Fibroblast of skin of back (primary cell): ENCODE results near the gene RPP25L.

Experiments
- DNase-seq: peaks from one replicate; pipeline ENCODE4 v3.0.0-alpha.2; 2013

RPP25L gene

GRCh38 chr9:34637356-34638137, 25.6 kb upstream of the RPP25L start, which contains the start of gene SIGMAR1:
Gene SIGMAR1, minus strand, starts transcription at chr9:34637787. Its CDS starts 90 bp downstream, at chr9:34637697.
- DNase-seq = peak; percentile 95

- no peak for DNase-seq
Observed at GRCh38 chr9:34636791-34637355, 25.0 kb upstream of the RPP25L start.

GRCh38 chr9:34635556-34635955, 23.7 kb upstream of the RPP25L start:
- no peak for DNase-seq

DNA sequence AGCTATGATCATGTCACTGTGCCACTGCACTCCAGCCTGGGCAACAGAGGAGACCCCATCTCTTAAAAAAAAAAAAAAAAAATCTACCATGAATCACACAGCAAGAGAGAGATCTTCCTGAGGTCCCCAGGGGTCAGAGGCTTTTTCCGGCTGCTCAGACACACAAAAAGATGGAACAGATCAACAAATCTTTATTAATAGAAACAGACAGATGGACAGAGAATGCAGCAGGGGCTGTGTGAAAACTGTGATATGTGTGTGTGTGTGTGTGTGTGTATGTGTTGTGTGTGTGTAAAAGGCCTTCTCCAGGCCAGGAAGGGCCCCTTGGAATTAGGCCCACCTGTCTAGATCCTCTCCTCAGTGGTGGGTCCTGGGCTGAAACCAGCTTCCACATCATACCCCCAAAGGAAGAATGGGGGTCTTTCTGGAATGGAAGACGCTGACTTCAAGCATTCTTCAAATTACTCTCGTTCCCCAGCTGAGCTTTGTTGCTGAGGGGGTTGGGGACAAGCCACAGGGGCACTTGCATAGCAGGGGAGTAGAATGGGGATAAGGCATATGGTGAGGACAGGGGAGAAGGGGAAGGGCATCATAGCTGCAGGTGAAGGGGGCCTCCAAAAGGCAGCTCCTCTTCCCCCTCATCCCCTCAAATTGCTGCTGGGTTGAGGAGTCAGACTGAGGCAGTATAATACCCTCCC, 22.8 kb upstream of the RPP25L start:
- no peak for DNase-seq

DNA sequence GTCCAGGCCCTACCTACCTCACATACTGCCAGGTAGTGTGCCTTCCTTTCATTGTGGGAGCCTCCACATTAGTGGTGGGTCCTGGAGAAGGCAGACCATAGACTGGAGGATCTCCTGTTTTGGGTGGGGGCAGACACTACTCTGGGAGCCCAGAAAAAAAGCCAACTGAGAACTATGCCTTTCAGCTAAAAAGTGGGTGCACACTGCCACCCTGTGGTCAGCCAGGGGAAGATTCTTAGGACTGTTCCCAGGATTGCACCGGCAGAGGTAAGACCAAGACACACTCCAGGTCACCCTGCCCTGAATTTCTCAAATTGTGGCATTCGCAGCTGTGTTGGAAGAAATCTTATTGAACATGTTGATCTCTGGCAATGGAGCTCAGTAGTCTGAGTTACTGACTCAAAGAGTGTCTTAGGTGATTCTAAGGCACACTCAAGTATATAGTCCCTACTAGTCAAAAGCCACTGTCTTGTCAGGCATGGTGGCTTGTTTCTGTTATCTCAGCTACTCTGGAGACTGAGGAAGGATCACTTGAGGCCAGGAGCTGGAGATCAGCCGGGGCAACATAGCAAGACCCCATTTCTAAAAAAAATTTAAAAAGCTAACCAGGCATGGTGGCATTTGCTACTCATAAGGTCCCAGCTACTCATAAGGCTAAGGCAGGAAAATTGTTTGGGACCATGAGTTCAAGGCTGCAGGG, 22.1 kb upstream of the RPP25L start:
- DNase-seq = peak; percentile 61

DNA sequence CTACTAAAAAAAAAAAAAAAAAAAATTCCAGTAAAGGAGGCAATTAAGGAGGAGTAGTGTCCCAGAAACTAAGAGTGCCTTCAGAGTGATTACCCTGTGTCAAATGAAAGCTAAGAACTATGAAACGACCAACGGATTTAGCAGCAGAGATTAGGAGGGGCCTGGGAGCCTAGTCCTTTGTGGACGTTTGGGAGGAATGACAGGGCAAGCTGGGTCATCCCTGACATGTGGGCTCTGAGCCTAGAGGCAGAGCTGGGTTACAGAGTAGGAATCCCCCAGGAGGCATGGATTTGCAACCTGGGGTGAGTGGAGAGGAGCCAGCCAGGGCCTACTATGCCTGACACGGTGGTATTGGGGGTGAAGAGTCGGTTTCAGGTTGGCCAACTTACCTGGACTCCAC, 21.3 kb upstream of the RPP25L start:
- no peak for DNase-seq

GRCh38 chr9:34630402-34631154, 18.7 kb upstream of the RPP25L start:
- no peak for DNase-seq

DNA sequence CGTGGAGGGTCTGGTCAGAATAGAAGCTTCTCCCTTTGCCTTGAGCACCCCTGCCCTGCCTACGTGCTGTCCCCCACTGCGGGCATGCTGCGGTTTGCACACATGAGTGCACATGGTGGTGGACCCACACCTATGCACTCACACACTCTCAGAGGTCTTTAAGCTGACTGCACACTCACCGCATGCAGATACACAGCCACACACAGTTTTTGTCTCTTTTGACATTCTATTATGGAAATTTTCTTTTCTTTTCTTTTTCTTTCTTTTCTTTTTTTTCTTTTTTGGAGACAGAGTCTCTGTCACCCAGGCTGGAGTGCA, 17.6 kb upstream of the RPP25L start:
- DNase-seq = no peak

DNA sequence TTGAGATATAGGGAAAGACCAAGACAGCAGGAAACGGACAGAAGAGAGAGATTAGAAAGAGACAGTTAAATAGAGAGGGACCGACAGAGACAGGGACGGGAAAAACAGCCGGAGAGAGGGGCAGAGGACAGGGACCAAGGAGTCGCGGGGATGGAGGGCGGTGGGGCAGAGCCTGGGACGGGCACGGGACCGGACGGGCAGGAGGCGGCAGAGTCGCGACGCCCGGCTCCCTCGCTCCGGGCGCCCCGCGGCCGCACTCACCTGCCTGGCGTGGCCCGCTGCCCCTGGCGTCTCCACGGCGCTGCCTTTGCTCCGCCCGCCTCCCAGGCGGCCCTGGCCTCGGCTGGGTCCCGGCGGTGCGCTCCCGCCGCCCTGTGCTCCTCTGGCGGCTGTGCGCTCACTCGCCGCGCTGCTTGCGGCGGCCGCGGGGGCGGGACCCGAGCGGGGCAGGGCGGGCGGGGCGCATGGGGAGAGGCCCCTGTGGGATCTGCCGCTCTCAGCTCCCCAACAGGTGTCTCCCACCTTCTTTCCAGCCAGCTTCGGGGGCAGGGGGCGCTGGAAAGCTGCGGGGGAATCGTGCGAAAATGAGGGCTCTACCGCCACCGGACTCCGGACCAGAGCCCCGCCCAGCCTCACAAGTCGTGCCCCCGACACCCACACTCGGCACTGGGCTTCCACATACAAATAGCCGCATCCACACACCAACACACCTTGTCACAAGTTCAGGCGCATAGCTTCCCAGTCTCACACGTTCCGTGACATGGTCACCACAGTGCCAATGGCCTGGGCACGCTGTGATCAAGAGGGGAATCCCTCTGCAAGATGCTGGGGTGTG, 17.0 kb upstream of the RPP25L start, which contains the start of gene ARID3C:
Gene ARID3C (minus strand): TSS at position 411 of the 835 bp plus-strand sequence. CDS start 1,052 bp downstream, outside the sequence.
- no peak for DNase-seq

DNA sequence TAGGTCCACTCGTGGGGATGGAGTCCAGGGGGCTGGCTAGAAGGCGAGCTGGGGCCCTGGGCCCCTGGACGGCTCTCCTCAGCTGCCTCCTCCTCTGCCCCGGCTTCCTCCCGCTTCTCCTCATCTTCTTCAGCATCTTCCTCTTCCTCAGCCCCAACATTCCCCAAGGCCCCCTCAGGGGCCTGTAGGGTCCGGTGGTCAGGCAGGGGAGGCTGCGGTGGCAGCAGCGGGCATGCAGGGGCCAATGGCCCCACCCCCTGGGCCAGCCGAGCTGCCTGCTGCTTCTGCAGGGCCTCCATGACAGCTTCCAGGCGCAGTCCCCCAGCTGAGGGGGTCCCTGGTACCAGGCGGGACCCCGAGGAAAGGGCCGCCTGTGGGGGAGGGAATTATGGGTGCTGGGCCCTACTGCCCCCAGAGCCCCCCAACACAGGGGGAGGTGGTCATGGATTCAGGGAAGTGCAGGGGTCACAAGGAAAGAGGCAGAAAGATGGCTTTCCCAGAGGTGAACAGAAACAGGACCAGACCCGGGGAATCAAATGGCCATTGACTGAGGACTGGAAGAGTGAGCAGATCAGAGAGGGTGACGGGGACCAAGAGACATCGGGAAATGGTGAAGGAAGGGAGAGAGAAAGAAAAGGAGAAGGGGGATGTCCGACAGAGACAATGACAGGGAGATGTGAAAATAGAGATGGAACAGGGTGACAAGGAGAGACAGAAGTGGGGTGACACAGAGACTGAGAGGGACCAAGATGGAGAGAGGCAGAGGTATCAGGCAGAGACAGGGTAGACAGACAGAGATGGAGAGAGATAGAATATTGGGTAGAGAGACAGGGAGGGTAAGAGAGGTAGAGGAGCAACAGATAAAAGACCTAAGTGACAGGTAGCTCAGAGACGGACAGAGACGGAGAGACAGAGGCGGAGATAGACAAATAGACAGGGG, 16.1 kb upstream of the RPP25L start:
- no peak for DNase-seq

DNA sequence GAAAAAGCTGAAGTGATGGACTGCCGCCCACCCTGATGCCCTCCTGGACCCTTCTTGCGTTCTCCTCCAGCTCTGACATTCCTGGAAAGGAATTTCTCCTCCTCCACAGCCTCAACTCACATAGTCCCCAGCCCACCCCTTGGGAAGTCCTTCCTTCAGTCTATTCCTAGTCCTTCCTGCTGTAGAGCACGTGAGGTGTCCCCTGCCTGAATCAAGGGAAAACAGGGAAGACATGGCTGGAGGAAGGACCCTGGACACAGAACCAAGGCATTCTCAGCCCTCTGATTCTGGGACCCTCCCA, 13.2 kb upstream of the RPP25L start:
- no peak for DNase-seq

DNA sequence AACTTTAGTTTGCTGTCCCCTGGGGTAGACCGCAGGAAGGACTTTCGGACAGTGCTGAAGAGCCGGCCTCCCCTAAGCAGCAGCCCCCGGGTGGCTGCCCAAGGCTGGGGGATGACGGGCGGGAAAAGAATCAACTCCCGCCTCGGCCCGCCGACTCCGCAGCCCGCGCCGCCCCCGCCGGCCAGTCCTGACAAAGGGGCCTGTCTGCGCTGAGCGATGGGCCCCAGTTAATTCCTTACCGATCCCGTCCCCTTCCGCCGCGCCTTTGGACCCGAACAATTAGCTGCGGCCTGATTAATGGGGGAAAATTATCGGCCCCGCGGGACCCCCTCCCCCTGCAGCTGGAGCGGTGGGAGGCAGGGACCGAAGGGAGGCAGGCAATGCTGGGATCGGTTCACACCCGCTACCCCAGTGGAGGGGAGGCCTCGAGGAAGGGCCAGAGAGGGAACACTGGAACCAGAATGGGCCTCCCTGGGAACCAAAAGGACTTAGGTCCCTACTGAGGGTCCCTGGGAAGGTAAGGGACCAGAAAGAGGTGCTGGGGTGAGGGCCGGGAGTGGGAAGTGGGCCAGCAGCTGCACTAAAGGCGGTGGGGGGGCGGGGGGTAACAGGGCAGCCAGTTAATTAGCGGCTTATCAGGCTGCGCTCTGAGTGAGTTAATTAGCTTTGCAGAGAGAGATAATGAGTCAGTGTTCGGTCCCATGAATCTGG, 12.7 kb upstream of the RPP25L start:
- no peak for DNase-seq

- no peak for DNase-seq
Observed at GRCh38 chr9:34623374-34624235, 11.7 kb upstream of the RPP25L start.

DNA sequence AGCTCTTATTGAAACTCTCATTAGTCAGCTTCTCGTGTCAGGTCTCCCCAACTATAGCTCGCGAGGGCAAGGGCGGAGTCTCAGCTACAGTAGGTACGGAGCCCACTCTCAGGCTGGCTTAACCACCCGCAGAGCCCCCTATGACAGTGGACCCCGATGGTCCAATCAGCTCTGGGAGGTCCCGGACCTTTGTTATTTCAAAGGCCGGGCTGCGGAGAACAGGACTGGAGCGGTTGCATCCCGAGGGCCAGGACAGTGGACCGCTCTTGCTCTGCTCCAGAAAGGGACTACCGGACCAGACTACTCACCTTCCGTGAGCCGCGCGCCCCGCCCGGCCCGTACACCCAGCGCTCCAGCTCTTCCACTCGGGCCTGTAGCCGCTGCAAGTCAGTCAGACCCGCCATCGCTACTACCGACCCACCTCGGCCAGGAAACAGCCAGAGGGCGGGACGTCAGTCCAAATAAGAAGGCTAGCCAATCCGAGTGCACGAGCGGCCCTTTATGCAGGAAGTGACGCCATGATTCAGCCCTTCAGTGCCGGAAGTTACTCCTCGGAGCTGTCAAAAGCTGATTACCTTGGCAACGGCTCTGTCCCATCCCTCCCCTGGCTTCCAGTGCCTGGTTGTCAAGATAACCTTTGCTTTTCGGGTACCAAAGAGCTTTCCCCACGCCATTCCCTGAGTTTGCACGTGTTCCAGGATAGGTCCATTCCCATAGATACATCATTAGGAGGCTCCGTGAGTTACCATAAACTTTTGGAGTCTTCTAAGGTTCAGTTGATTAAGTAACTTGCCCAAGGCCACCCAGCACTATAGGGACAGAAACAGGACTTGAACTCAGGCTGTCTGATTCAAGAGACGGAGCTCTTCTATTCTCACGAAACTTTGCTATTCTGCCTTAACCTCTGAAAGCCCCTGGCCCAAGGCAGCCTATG, 8.4 kb upstream of the RPP25L start, which contains the start of gene DCTN3:
Gene DCTN3 (minus strand): TSS at position 435 of the 934 bp plus-strand sequence. CDS start 31 bp downstream, at position 404.
- DNase-seq = peak; percentile 96

- no peak for DNase-seq
Observed at GRCh38 chr9:34615132-34615531, 3.2 kb upstream of the RPP25L start.

DNA sequence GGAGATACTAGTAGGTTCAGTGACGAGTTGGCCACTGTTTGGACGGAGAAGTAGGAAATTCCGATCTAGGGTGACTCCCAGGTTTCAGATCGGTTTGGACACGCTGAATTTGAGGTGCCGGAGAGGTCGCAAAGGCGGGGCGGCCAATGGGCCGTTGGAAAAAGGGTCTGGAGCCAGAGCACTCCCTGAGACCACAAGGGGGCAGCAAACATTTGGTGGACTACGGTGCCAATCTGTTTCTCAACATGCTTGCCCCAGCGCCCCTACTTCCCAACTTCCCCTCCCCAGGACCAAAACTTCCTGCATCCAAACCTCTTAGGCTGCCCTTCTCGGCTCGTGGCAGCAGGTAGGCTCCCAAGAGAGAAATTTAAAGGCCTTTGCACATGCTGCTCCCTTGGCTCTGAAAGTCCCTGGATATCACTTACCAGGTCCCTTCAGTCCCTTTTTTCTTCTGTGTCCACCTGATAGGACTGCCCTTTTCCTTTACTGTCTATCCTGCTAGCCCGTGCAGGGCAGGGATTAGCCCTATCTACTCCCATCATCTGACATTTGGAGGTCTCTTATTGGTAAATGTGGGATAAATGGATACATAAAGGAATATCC, 992 bp upstream of the RPP25L start:
- peak; percentile 75 for DNase-seq

DNA sequence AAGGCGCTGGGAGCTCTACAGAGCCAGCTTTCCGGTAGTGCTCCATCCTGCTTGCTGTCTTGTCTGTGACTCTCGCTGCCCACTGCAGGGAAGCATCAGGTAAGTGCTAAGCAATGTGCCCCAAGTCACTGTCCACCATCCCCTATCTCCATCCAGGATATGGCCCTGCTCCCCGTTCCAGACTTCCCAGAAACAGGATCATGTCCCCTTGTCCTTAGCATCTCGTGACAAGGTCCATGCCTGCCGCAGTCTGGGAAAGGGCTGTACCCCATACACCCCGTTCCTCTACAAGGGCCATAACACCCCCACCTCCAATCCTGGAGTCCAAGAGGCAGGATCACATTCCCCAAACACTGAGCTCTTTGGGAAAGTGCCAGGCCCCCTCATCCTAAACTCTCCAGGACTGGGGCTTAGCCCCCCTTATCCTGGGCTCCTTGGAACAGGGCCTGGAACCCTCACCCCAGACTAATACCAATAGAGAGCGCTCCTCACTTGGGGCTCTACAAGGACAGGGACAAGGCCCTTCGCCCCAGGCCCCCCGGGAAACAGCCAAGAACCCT, 566 bp downstream of the RPP25L start:
- no peak for DNase-seq
